ENCODE data around the gene EIF5B. TPM values are rescaled to one million over a fixed set of nuclear protein-coding genes. Genes with fewer than 3 reads are reported as not detected.

The EIF5B gene
- total RNA-seq, 1 experiment from 2014 or later, result 63.1 TPM

- Mint-ChIP-seq H3K9me3 (ENCODE audit: low read depth, unreplicated experiment) (no peaks in the 10 kb centered on the region), H3K27ac (ENCODE audit: unreplicated experiment) (no peak overlapping the region), H3K36me3 (ENCODE audit: insufficient read depth, unreplicated experiment) (peaks cover 51% of the 10 kb centered on the region), H3K27me3 (ENCODE audit: unreplicated experiment) (no peaks in the 10 kb centered on the region), H3K4me3 (ENCODE audit: low read depth, unreplicated experiment) (no peak overlapping the region), H3K4me1 (ENCODE audit: low read depth, unreplicated experiment) (no peaks in the 10 kb centered on the region)
- no TSS peak for BruUV-seq (replicated peaks)
- TF ChIP-seq CTCF (IDR thresholded peaks at IDR 0.05; ENCODE audit: unreplicated experiment), result no peak
- intact Hi-C loops (cut with micrococcal nuclease; ENCODE audit: unreplicated experiment), result no loop called here
- DNase-seq, result no peak
- CTCF ChIA-PET, result no interaction called here
These were observed 67.0 kb downstream of the EIF5B start for GRCh38 chr2:99404039-99404796.

- no peak for TF ChIP-seq CTCF (IDR thresholded peaks at IDR 0.05; ENCODE audit: unreplicated experiment)
- Mint-ChIP-seq H3K9me3 (ENCODE audit: low read depth, unreplicated experiment) (no peaks in the 10 kb centered on the region), H3K27ac (ENCODE audit: unreplicated experiment) (no peak overlapping the region), H3K4me1 (ENCODE audit: low read depth, unreplicated experiment) (no peaks in the 10 kb centered on the region), H3K27me3 (ENCODE audit: unreplicated experiment) (no peaks in the 10 kb centered on the region), H3K4me3 (ENCODE audit: low read depth, unreplicated experiment) (no peak overlapping the region), H3K36me3 (ENCODE audit: insufficient read depth, unreplicated experiment) (peaks cover 51% of the 10 kb centered on the region)
- no peak for DNase-seq
- intact Hi-C loops (cut with micrococcal nuclease; ENCODE audit: unreplicated experiment), result no loop called here
- BruUV-seq (replicated peaks), result no TSS peak
- CTCF ChIA-PET, result no interaction called here
These were observed 67.8 kb downstream of the EIF5B start for GRCh38 chr2:99404797-99405669.

GRCh38 chr2:99406137-99406536, 68.9 kb downstream of the EIF5B start:
- Mint-ChIP-seq H3K27me3 (ENCODE audit: unreplicated experiment) (no peaks in the 10 kb centered on the region), H3K9me3 (ENCODE audit: low read depth, unreplicated experiment) (no peaks in the 10 kb centered on the region), H3K4me1 (ENCODE audit: low read depth, unreplicated experiment) (no peaks in the 10 kb centered on the region), H3K27ac (ENCODE audit: unreplicated experiment) (no peak overlapping the region), H3K36me3 (ENCODE audit: insufficient read depth, unreplicated experiment) (peaks cover 57% of the 10 kb centered on the region), H3K4me3 (ENCODE audit: low read depth, unreplicated experiment) (no peak overlapping the region)
- BruUV-seq (replicated peaks), result no TSS peak
- no peak for TF ChIP-seq CTCF (IDR thresholded peaks at IDR 0.05; ENCODE audit: unreplicated experiment)
- CTCF ChIA-PET, result interaction anchor here (0.6 kb wide), 1 partner anchor 105 kb away, joined by 3 read pairs; no protein-coding TSS in a partner anchor
- DNase-seq, result no peak
- intact Hi-C loops (cut with micrococcal nuclease; ENCODE audit: unreplicated experiment), result no loop called here

GRCh38 chr2:99410276-99410675, 73.1 kb downstream of the EIF5B start:
- no peak for TF ChIP-seq CTCF (IDR thresholded peaks at IDR 0.05; ENCODE audit: unreplicated experiment)
- Mint-ChIP-seq H3K27ac (ENCODE audit: unreplicated experiment) (no peak overlapping the region), H3K4me1 (ENCODE audit: low read depth, unreplicated experiment) (no peaks in the 10 kb centered on the region), H3K36me3 (ENCODE audit: insufficient read depth, unreplicated experiment) (peaks cover 59% of the 10 kb centered on the region), H3K4me3 (ENCODE audit: low read depth, unreplicated experiment) (no peak overlapping the region), H3K9me3 (ENCODE audit: low read depth, unreplicated experiment) (no peaks in the 10 kb centered on the region), H3K27me3 (ENCODE audit: unreplicated experiment) (no peaks in the 10 kb centered on the region)
- no peak for DNase-seq
- BruUV-seq (replicated peaks), result no TSS peak
- CTCF ChIA-PET, result no interaction called here
- intact Hi-C loops (cut with micrococcal nuclease; ENCODE audit: unreplicated experiment), result no loop called here

Data from Calu3 (cell line).